Right atrium auricular region (tissue), 2 donors: Measurements from ENCODE around the gene UXS1. TPM values are rescaled to one million over a fixed set of nuclear protein-coding genes. Genes with fewer than 3 reads are reported as not detected.

ENCODE experiments used
- DNase-seq: peaks from one replicate; pipeline ENCODE4 v3.0.0-alpha.2; 2019; ENCODE audit warnings: low spot score
- H3K27ac ChIP-seq, 2 donors: fragments of 200-600 bp; sonication (generic); 1 replicate in 1 of 2; 2 replicates in 1 of 2; pipeline ENCODE4 v1.5.1; 2016 to 2019
- H3K27me3 ChIP-seq, 2 donors: fragments of 200-600 bp; sonication (generic); one replicate each; pipeline versions ENCODE4 v1.5.1 to v1.6.0; 2017 to 2019
- H3K36me3 ChIP-seq: fragments of 200-600 bp; sonication (generic); one replicate; pipeline ENCODE4 v1.5.1; 2016
- H3K4me1 ChIP-seq, 2 donors: fragments of 200-600 bp; sonication (generic); one replicate each; pipeline versions ENCODE4 v1.5.1 to v1.6.0; 2017 to 2019
- H3K4me3 ChIP-seq, 2 donors: fragments of 200-600 bp; sonication (generic); 1 replicate in 1 of 2; 2 replicates in 1 of 2; pipeline ENCODE4 v1.5.1; 2017 to 2019; ENCODE audit warnings: mild to moderate bottlenecking in 1 of 2, moderate library complexity in 1 of 2
- H3K9me3 ChIP-seq, 2 donors: fragments of 200-600 bp; sonication (generic); one replicate each; pipeline ENCODE4 v1.5.1; 2019
- total RNA-seq, 2 donors: library from RNA; depleted of rRNA; stranded (reverse); fragments of >200 nt; gene quantifications; one replicate each; pipeline ENCODE4 v1.1.0, GENCODE V29; 2016
- TF ChIP-seq, protein P1 (sequence below), 2 donors: fragments of 200-600 bp; sonication (generic); IDR thresholded peaks; one replicate each; pipeline ENCODE4 v1.5.1; 2019; ENCODE audit warnings: antibody characterized with exemption in 2 of 2

The UXS1 gene
- total RNA-seq, 2 donors from 2014 or later: 25.0 to 33.5 TPM

DNA sequence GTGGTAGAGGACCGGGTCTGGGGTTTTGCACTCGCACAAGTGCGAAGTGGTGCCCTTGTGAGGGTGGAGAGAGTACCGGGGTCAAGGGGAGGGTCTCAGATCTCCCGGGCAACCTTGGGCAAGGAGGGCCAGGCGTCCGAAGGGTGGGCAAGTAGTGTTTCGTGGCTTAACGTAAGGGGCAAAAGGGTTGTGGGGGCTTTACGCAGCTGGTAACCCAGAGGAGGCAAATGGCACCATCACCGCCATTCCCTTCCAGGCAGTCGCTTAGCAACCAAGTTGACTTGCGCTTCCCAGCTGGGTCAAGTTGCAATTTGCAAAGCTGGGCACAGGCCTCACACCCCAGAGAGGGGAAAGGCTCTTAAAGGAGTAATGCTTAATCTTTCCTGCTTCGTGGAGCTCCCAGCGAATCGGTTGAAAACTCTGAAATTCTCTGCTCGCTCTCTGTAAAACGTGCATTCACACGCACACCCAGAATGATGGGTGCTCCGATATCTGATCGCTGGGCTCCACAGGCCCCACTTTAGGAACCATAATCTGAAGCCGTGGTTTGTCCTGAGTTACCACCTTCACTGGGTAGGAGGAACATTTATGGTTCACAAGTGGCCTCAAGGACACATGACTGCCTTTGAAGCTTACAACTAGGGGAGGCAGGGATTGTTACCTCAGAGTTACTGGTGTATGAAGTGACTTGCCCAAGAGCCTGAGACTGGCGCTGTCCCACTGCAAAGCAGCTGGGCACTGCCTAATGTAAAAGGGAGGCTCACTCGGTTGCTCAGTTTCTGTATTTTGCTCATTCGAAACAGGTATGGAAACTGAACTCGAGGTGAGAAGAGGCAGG is 127.9 kb downstream of the UXS1 start:
- no peaks in the 10 kb centered on the region for H3K9me3 ChIP-seq
- TF ChIP-seq, protein P1, sequence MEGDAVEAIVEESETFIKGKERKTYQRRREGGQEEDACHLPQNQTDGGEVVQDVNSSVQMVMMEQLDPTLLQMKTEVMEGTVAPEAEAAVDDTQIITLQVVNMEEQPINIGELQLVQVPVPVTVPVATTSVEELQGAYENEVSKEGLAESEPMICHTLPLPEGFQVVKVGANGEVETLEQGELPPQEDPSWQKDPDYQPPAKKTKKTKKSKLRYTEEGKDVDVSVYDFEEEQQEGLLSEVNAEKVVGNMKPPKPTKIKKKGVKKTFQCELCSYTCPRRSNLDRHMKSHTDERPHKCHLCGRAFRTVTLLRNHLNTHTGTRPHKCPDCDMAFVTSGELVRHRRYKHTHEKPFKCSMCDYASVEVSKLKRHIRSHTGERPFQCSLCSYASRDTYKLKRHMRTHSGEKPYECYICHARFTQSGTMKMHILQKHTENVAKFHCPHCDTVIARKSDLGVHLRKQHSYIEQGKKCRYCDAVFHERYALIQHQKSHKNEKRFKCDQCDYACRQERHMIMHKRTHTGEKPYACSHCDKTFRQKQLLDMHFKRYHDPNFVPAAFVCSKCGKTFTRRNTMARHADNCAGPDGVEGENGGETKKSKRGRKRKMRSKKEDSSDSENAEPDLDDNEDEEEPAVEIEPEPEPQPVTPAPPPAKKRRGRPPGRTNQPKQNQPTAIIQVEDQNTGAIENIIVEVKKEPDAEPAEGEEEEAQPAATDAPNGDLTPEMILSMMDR (IDR thresholded peaks at IDR 0.05): no peak
- H3K36me3 ChIP-seq: no peaks in the 10 kb centered on the region
- no peaks in the 10 kb centered on the region for H3K27me3 ChIP-seq
- no peak overlapping the region for H3K27ac ChIP-seq
- H3K4me1 ChIP-seq: peaks cover 0 to 19% of the 10 kb centered on the region in 2 donors
- no peak for DNase-seq
- peak overlapping the region; percentile 39 to 65 for H3K4me3 ChIP-seq

DNA sequence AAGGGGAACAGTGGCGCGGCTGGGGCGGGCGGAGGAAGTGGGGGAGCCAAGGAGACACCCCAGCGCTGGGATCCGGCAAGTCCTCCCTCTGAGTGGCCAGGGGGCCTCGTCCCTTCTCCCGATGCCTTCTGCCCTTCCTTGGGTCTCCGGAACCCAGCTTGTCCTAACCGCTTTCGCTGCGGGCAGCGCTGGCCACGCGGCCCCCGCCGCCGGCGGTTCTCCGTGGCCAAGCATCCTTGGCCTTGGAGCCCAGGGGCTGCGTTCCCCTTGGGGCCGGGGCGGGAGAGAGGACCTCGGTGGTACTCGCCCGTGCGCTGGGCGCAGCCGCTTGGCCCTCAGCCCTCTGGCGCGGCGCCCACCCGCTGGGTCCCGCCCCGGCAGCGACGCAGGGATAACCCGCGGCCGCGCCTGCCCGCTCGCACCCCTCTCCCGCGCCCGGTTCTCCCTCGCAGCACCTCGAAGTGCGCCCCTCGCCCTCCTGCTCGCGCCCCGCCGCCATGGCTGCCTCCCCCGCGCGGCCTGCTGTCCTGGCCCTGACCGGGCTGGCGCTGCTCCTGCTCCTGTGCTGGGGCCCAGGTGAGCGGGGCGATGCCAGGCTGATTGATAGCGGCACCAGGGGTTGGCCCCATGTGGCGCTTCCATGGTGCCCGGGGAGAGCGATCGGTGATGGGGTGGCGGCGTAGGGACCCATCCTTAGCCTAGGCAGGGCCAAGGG is 128.7 kb downstream of the UXS1 start:
- Histone ChIP-seq H3K27ac (peak overlapping the region in 1 of 2 donors; percentile 50), H3K36me3 (no peaks in the 10 kb centered on the region), H3K4me3 (peak overlapping the region; percentile 39 to 65), H3K9me3 (no peaks in the 10 kb centered on the region), H3K4me1 (peaks cover 0 to 19% of the 10 kb centered on the region in 2 donors), H3K27me3 (no peaks in the 10 kb centered on the region)
- TF ChIP-seq, protein P1 (IDR thresholded peaks at IDR 0.05): no peak
- DNase-seq: no peak

DNA sequence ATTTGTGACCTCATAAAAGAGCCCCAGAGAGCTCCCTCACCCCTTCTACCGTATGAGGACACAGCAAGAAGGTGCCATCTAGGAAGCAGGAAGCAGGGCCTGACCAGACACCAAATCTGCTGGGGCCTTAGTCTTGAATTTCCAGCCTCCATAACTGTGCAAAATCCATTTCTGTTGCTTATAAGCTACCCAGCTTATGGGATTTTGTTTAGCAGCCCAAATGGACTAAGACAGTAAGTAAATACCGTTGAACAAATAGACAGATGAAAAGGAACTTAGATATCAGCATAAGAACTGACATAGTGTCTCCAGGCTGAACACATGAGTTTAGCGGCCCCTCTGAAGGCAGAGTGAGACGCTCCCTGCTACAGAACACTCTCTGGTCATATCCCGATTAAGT is 130.9 kb downstream of the UXS1 start:
- TF ChIP-seq, protein P1 (IDR thresholded peaks at IDR 0.05): no peak
- H3K27ac ChIP-seq: no peak overlapping the region
- H3K4me3 ChIP-seq: no peak overlapping the region
- no peaks in the 10 kb centered on the region for H3K36me3 ChIP-seq
- no peaks in the 10 kb centered on the region for H3K27me3 ChIP-seq
- H3K9me3 ChIP-seq: no peaks in the 10 kb centered on the region
- DNase-seq: no peak
- H3K4me1 ChIP-seq: peaks cover 0 to 22% of the 10 kb centered on the region in 2 donors

DNA sequence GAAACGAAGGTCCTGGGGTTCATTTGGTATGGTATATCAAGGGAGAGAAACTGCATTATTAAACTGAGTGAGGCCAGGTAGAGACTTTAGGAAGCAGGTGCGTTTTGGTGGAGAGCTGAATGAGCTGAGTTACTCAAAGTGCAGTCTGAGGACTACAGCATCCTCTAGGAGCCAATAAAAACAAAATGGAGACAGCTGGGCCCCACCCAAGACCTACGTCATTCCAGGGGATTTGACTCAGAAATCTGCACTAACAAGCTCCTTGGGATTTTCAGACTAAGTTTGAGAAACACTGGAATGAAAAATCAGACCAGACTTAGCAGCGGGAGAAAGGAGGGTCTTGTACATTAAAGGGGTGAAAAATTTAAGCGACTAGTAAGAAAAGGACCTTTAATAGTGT is 131.5 kb downstream of the UXS1 start:
- Histone ChIP-seq H3K9me3 (no peaks in the 10 kb centered on the region), H3K27ac (no peak overlapping the region)
- DNase-seq: peak; percentile 67

DNA sequence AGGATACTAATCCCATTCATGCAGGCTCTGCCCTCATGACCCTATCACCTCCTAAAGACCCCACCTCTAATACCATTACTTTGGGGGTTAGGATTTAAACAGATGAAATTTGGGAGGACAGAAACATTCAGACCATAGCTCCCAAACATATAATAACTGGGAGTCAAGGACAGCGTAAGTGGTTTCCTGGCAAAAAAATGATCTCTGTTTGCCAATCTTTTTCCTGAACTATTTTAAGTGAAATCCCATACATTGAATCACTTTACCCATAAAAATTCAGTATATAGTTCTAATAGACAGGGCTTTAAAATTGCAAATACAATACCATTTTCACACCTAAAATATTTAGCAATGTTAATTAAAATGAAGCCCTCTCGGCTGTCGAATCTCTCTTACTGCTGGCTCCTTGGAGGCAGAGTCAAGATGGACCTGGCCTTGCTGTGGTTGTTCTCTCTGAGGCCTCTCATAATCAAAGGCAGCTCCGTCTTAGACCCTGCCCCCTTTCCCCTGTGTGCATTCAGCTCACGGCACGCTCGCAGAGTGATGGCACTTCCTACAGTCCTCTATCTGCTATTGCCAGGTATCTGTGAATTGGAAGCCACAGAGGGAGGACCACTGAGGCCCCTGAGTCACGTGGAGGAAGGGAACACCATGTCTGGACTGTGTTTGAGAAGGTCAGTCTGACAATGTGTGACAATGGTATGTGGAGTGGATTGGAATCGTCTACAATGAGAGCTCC is 132.3 kb downstream of the UXS1 start:
- no peaks in the 10 kb centered on the region for H3K27me3 ChIP-seq

More for the DNA sequence above, 131.5 kb downstream of the UXS1 start:
- Histone ChIP-seq H3K36me3 (no peaks in the 10 kb centered on the region), H3K27me3 (no peaks in the 10 kb centered on the region), H3K4me1 (peaks cover 0 to 22% of the 10 kb centered on the region in 2 donors), H3K4me3 (no peak overlapping the region)
- TF ChIP-seq, protein P1 (IDR thresholded peaks at IDR 0.05): no peak

More for the DNA sequence above, 132.3 kb downstream of the UXS1 start:
- no peaks in the 10 kb centered on the region for H3K36me3 ChIP-seq
- no peak for DNase-seq
- no peaks in the 10 kb centered on the region for H3K9me3 ChIP-seq
- H3K4me3 ChIP-seq: no peak overlapping the region
- H3K4me1 ChIP-seq: peaks cover 0 to 22% of the 10 kb centered on the region in 2 donors
- TF ChIP-seq, protein P1 (IDR thresholded peaks at IDR 0.05): no peak
- H3K27ac ChIP-seq: no peak overlapping the region
